Mucosa of descending colon (tissue), 3 donors: Measurements from ENCODE around the gene ZNF500. TPM values are rescaled to one million over a fixed set of nuclear protein-coding genes. Genes with fewer than 3 reads are reported as not detected.

Experiments used
- ATAC-seq: fragments of 200-7000 bp; cut with Tn5 transposase; one replicate; pipeline ENCODE4 v1.9.1; 2020; ENCODE audit warnings: mild to moderate bottlenecking, moderate library complexity
- DNase-seq, 3 donors: peaks; one replicate each; pipeline ENCODE4 v3.0.0-alpha.2; 2020
- H3K36me3 ChIP-seq: fragments of 200-600 bp; one replicate; pipeline ENCODE4 v1.8.0; 2021; ENCODE audit warnings: low read depth, mild to moderate bottlenecking
- H3K4me1 ChIP-seq: fragments of 200-600 bp; one replicate; pipeline ENCODE4 v1.8.0; 2021; ENCODE audit warnings: low read depth, mild to moderate bottlenecking
- H3K4me3 ChIP-seq: fragments of 200-600 bp; one replicate; pipeline ENCODE4 v1.8.0; 2021; ENCODE audit warnings: mild to moderate bottlenecking
- H3K9me3 ChIP-seq: fragments of 200-600 bp; one replicate; pipeline ENCODE4 v1.8.0; 2021; ENCODE audit warnings: mild to moderate bottlenecking
- intact Hi-C, 2 donors: fragments of 100-400 bp; cut with DNase I in 1 of 2; cut with micrococcal nuclease in 1 of 2; formaldehyde crosslinking; loops; one replicate each; pipeline versions ENCODE4 v1.11.0 to v1.11.1; 2022; cut with DNase I, micrococcal nuclease
- total RNA-seq, 3 donors: library from RNA; stranded (reverse); fragmentation: NEBNext Ultra II Directional in 2 of 3; extraction: Animal tissue kit (Norgen Biotek cat#: 25700) in 2 of 3; gene quantifications; one replicate each; pipeline versions ENCODE4 v1.2.1 to v1.2.4, GENCODE V29; 2021 to 2023
- TF ChIP-seq, protein P1 (sequence below): fragments of 200-600 bp; IDR thresholded peaks from one replicate; pipeline ENCODE4 v1.8.0; 2022; ENCODE audit warnings: antibody characterized with exemption, mild to moderate bottlenecking
- donor health status: DM: no; HTN: no; CAD: no; lungs with moderate emphysema.
- donor health status: DM: no; HTN: no; CAD: no.
- donor health status: DM: no; HTN: yes; CAD: no.

Gene ZNF500
- total RNA-seq, 3 donors from 2014 or later: 11.0 to 22.9 (median 18.8) TPM

DNA sequence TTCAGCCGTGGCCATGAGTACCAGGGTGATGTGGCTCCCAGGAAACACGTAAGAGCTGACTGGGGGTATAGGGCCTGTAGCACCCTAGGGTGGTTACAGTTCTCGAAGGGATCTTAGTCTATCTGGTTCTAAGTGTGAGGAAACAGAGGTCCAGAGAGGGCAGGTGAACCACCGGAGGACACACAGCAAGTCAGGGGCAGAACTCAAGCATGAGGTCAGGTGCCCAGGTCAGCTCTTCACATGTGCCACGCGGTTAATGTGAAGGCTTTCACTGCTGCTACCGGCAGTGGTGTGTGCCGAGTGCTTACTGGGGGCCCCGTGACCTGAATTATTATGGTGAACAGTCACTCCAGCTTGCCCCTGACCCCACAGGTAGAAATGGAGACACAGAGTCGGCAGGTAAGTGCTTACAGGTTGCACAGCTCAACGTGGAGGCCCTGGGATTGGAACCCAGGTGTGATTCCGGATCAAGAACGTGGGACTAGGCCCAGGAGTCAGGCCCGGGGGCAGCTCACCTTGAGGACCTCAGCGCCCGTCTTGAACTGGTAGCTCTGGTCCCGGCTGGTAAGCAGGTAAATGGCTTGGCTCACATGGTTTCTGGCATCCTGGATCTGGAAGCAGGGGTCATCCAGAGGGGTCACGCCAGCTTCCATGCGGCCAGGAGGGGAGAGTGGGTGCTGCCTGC lies 32.4 kb upstream of the ZNF500 start:
- peak in 1 of 3 donors; percentile 48 for DNase-seq
- no peak overlapping the region for H3K4me3 ChIP-seq
- H3K9me3 ChIP-seq: no peaks in the 10 kb centered on the region
- peaks cover 33% of the 10 kb centered on the region for H3K4me1 ChIP-seq
- H3K36me3 ChIP-seq: no peaks in the 10 kb centered on the region
- intact Hi-C loops: no loop called here
- TF ChIP-seq, protein P1, sequence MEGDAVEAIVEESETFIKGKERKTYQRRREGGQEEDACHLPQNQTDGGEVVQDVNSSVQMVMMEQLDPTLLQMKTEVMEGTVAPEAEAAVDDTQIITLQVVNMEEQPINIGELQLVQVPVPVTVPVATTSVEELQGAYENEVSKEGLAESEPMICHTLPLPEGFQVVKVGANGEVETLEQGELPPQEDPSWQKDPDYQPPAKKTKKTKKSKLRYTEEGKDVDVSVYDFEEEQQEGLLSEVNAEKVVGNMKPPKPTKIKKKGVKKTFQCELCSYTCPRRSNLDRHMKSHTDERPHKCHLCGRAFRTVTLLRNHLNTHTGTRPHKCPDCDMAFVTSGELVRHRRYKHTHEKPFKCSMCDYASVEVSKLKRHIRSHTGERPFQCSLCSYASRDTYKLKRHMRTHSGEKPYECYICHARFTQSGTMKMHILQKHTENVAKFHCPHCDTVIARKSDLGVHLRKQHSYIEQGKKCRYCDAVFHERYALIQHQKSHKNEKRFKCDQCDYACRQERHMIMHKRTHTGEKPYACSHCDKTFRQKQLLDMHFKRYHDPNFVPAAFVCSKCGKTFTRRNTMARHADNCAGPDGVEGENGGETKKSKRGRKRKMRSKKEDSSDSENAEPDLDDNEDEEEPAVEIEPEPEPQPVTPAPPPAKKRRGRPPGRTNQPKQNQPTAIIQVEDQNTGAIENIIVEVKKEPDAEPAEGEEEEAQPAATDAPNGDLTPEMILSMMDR: no peak
- no peak for ATAC-seq

DNA sequence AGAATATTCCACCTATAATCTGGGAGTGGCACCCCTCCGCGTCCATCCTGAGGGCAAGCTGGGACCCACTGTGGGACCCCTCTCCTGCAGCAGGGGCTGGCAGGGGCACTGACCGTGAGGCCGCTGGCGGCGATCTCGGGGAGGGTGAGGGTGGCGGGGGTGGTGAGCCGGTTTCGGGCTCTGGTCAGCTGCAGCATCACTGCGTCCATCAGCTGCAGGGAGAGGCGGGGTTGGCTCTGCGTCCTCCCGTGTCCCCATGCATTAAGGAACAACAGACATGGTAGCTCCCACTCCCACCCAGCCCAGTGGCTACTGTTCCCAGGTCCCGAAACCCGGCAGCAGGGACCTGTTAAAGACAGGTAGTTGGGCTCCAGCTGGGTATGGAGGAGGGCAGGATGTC lies 31.5 kb upstream of the ZNF500 start:
- Histone ChIP-seq H3K4me3 (no peak overlapping the region), H3K9me3 (no peaks in the 10 kb centered on the region), H3K4me1 (peaks cover 30% of the 10 kb centered on the region), H3K36me3 (no peaks in the 10 kb centered on the region)
- TF ChIP-seq, protein P1: no peak
- no peak for ATAC-seq
- intact Hi-C loops: no loop called here
- peak in 1 of 3 donors; percentile 55 for DNase-seq

DNA sequence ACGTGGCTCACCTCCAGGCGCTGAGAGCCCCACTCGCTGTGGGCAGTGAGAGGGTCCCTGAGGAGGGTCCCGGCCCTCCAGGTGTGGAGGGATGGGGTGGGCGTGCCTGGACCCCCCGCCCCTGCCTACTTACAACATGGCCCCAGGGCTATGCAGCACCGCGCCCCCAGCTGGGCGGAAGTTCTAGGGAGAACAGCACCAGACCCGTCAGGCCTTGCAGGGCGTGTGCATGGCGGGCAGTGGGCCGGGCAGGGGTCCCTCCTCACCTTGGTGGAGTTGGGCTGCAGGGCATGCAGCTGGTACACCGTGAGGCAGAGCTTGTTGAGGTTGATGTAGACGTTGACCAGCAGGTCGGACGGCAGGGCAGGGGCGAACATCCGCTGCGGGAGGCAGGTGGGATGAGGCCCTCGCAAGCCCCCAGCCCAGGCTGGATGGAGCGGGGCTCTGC lies 30.9 kb upstream of the ZNF500 start:
- DNase-seq (no peak), ATAC-seq (no peak)
- TF ChIP-seq, protein P1: no peak
- Histone ChIP-seq H3K9me3 (no peaks in the 10 kb centered on the region), H3K4me1 (peaks cover 27% of the 10 kb centered on the region), H3K36me3 (no peaks in the 10 kb centered on the region), H3K4me3 (no peak overlapping the region)
- intact Hi-C loops: no loop called here

DNA sequence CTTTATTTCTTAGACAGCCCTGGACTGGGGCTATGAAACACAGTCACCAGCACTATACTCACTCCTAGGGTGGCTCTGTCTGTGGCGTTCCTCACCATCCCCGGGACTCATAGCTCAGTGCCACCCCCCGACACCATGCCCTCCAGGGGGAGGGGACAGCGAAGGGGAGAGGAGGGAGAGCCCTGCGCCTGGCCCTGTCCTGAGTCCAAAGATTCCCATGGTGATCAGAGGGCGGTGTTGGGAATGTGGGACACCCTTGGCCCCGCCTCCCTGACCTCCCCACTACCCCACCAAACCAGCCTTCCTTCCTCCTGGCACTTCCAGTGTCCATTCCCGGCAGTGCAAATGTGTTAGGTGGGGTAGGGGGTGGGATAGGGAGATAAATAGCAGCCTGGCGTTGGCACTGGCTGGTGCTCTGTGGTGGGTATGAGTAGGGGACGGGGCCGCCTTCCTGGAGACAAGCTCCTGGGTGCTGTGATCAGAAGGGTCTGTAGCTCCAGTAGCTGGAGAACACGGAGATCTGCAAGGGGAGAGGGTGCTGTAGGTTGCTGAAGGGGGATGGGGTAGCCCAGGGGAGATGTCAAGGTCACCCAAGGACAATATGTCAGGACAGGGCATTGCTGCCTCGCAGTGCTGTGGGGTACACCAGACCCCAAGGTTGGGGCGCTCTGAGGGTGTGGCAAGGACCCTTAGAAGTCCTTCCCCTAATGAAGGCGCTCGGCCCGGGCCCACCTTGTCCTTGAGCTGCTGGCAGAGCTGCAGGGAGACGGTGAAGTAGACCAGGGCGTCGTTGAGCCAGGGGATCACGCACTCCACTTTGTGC lies 30.2 kb upstream of the ZNF500 start:
- ATAC-seq (peak; percentile 4), DNase-seq (peak in 2 of 3 donors; percentile 31 to 56)
- TF ChIP-seq, protein P1: no peak
- no peak overlapping the region for H3K4me3 ChIP-seq
- H3K4me1 ChIP-seq: peaks cover 27% of the 10 kb centered on the region
- intact Hi-C loops: no loop called here
- H3K9me3 ChIP-seq: no peaks in the 10 kb centered on the region
- H3K36me3 ChIP-seq: no peaks in the 10 kb centered on the region

DNA sequence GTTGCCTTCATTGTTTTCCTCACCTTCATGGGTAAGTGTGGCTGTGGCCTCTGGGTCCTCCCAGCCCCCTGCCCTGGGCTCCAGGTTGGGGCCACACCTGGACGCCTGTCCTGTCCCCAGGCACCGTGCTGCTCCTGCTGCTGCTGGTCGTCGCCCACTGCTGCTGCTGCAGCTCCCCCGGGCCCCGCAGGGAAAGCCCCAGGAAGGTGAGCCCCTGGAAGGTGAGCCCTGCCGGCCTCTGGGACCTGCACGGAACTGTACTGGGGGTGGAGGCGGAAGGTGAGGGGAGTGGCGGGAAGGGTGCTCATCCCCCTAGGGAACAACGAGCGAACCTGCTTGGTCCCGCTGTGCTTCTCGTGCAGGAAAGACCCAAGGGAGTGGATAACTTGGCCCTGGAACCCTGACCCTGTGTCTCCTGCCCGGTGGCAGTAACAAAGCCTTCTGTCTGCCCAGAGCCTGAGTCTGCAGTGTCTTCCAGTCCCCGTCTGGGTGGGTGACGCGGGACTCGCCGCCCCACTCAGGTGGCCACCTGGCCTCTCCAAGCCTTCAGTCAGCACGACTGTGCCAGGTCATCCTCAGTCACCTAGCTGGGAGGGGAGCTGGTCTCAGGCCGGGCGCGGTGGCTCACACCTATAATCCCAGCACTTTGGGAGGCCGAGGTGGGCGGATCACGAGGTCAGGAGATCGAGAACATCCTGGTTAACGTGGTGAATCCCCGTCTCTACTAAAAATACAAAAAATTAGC lies 29.0 kb upstream of the ZNF500 start:
- H3K9me3 ChIP-seq: no peaks in the 10 kb centered on the region
- ATAC-seq (peak; percentile 68), DNase-seq (peak in 2 of 3 donors; percentile 34 to 73)
- peaks cover 18% of the 10 kb centered on the region for H3K4me1 ChIP-seq
- no peaks in the 10 kb centered on the region for H3K36me3 ChIP-seq
- H3K4me3 ChIP-seq: peak overlapping the region; percentile 24
- TF ChIP-seq, protein P1: no peak
- intact Hi-C loops: no loop called here
